ENCODE results near the gene NEDD4.

The NEDD4 gene

DNA sequence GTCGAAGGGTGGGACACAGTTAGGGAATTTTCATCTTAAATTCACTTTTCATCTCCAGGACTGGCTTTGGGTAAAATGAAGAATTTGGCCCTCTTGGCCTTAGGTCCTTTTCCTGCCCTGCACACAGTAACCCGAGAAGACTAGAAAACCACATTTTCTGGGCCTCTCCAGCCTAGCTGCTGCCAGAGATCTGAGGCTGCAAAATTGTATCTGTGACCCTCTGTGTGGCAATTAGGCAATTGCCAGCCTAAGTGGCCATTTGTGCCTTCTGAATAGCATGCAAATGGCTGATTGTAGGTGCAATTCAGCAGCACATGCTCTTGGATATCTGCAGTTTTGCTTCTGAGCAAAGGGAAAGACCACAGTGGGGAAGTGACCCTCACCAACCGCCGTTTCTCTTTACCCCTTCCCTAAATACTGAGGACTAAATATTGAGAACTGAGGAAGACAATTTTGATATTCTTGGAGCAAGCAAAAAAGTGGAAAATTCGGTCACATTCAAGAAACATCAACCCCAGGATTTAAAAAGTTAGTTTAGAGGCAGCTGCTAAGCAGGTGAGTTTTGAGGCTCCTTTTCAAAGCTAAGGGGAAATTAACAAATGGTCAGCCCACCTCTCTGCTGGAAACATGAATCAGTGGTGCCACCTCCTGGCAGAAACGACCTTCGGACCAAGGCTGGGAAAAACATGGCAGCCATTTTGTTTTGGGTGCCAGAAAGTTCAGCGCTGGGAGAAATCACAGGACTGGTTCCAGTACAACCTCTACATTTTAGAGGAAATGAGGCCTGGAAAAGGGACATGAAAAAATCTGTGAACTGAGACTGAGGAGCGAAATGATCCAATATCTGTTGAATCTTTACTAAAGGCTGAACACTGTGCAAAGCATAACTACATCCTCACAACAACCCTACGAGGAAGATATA is 193.9 kb downstream of the NEDD4 start (continued):
- TF ChIP-seq, protein P1, sequence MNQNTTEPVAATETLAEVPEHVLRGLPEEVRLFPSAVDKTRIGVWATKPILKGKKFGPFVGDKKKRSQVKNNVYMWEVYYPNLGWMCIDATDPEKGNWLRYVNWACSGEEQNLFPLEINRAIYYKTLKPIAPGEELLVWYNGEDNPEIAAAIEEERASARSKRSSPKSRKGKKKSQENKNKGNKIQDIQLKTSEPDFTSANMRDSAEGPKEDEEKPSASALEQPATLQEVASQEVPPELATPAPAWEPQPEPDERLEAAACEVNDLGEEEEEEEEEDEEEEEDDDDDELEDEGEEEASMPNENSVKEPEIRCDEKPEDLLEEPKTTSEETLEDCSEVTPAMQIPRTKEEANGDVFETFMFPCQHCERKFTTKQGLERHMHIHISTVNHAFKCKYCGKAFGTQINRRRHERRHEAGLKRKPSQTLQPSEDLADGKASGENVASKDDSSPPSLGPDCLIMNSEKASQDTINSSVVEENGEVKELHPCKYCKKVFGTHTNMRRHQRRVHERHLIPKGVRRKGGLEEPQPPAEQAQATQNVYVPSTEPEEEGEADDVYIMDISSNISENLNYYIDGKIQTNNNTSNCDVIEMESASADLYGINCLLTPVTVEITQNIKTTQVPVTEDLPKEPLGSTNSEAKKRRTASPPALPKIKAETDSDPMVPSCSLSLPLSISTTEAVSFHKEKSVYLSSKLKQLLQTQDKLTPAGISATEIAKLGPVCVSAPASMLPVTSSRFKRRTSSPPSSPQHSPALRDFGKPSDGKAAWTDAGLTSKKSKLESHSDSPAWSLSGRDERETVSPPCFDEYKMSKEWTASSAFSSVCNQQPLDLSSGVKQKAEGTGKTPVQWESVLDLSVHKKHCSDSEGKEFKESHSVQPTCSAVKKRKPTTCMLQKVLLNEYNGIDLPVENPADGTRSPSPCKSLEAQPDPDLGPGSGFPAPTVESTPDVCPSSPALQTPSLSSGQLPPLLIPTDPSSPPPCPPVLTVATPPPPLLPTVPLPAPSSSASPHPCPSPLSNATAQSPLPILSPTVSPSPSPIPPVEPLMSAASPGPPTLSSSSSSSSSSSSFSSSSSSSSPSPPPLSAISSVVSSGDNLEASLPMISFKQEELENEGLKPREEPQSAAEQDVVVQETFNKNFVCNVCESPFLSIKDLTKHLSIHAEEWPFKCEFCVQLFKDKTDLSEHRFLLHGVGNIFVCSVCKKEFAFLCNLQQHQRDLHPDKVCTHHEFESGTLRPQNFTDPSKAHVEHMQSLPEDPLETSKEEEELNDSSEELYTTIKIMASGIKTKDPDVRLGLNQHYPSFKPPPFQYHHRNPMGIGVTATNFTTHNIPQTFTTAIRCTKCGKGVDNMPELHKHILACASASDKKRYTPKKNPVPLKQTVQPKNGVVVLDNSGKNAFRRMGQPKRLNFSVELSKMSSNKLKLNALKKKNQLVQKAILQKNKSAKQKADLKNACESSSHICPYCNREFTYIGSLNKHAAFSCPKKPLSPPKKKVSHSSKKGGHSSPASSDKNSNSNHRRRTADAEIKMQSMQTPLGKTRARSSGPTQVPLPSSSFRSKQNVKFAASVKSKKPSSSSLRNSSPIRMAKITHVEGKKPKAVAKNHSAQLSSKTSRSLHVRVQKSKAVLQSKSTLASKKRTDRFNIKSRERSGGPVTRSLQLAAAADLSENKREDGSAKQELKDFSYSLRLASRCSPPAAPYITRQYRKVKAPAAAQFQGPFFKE (tag by site-specific recombination; IDR thresholded peaks at IDR 0.05; ENCODE audit: borderline replicate concordance): no peak
- TF ChIP-seq ZNF843 (tag by site-specific recombination; IDR thresholded peaks at IDR 0.05): no peak
- TF ChIP-seq ZNF175 (tag by site-specific recombination; IDR thresholded peaks at IDR 0.05): no peak
- TF ChIP-seq ZNF324 (tag by site-specific recombination; IDR thresholded peaks at IDR 0.05): no peak
- no peak for TF ChIP-seq GLI2 (tag by site-specific recombination; IDR thresholded peaks at IDR 0.05; ENCODE audit: borderline replicate concordance, low read depth)
- TF ChIP-seq, protein P2, sequence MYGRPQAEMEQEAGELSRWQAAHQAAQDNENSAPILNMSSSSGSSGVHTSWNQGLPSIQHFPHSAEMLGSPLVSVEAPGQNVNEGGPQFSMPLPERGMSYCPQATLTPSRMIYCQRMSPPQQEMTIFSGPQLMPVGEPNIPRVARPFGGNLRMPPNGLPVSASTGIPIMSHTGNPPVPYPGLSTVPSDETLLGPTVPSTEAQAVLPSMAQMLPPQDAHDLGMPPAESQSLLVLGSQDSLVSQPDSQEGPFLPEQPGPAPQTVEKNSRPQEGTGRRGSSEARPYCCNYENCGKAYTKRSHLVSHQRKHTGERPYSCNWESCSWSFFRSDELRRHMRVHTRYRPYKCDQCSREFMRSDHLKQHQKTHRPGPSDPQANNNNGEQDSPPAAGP (tag by site-specific recombination; IDR thresholded peaks at IDR 0.05): no peak
- TF ChIP-seq, protein P3, sequence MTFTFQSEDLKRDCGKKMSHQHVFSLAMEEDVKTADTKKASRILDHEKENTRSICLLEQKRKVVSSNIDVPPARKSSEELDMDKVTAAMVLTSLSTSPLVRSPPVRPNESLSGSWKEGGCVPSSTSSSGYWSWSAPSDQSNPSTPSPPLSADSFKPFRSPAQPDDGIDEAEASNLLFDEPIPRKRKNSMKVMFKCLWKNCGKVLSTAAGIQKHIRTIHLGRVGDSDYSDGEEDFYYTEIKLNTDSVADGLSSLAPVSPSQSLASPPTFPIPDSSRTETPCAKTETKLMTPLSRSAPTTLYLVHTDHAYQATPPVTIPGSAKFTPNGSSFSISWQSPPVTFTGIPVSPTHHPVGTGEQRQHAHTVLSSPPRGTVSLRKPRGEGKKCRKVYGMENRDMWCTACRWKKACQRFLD (tag by site-specific recombination; IDR thresholded peaks at IDR 0.05): no peak
- TF ChIP-seq, protein P4, sequence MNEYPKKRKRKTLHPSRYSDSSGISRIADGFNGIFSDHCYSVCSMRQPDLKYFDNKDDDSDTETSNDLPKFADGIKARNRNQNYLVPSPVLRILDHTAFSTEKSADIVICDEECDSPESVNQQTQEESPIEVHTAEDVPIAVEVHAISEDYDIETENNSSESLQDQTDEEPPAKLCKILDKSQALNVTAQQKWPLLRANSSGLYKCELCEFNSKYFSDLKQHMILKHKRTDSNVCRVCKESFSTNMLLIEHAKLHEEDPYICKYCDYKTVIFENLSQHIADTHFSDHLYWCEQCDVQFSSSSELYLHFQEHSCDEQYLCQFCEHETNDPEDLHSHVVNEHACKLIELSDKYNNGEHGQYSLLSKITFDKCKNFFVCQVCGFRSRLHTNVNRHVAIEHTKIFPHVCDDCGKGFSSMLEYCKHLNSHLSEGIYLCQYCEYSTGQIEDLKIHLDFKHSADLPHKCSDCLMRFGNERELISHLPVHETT (tag by site-specific recombination; IDR thresholded peaks at IDR 0.05): no peak
- 0 out of 2 replicates have a peak, but pooled peaks have one; percentile 48 for TF ChIP-seq ZNF10 (tag by site-specific recombination; IDR thresholded peaks at IDR 0.05)
- TF ChIP-seq ZNF155 (tag by site-specific recombination; IDR thresholded peaks at IDR 0.05): no peak
- no peak for TF ChIP-seq ZNF23 (tag by site-specific recombination; IDR thresholded peaks at IDR 0.05; ENCODE audit: borderline replicate concordance)
- no peak for TF ChIP-seq ZNF677 (tag by site-specific recombination; IDR thresholded peaks at IDR 0.05)

DNA sequence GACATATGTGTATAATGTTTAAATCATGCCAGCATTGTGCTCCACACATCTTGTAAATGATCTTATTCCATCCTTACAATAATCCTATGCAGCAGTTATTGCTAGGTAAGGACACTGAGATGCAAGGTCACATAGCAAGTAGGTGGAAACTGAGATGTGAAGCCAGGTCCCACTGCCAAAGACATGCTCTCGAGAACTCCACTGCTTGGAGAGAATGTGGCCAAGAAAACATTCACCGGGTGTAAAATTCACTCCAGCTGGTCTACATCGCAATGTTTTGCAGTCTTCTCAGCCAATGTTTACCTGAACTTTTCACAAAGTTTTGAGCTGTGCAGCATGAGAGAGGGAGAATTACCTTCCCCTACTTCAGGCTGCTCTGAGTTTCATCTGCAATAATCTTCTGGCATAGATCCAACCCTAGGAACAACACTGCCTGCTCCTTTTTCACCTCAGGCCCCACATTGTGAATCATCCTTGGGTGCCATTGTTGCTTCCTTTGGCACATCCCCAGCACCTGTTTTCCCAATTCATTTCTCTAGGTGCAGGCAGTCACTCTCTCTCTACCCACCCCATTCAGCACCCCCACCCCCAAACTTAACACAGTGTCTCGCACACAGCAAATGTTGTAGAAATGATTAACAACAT is 197.0 kb downstream of the NEDD4 start:
- Histone ChIP-seq H3K4me3 (ENCODE audit: low read depth, low read length) (no peak overlapping the region), H3K36me3 (ENCODE audit: control insufficient read depth in 2 of 2, insufficient read depth in 1 of 2, low read length in 2 of 2) (no peaks in the 10 kb centered on the region), H3K9me3 (ENCODE audit: control insufficient read depth, insufficient read depth, low read depth, low read length) (no peaks in the 10 kb centered on the region), H3K27ac (ENCODE audit: extremely low read depth, low read depth, low read length) (no peak overlapping the region), H3K4me1 (ENCODE audit: control insufficient read depth, insufficient read depth, low read length) (peaks cover 7% of the 10 kb centered on the region; the same call in 1 of the 2 replicates)
- ChIA-PET POLR2A (no interaction called here), CTCF (interaction anchor here (0.7 to 0.9 kb wide), 2 partner anchors 14 to 449 kb away, joined by 3 read pairs; no protein-coding TSS in a partner anchor)
- no peak for TF ChIP-seq ZNF121 (tag by site-specific recombination; IDR thresholded peaks at IDR 0.05)
- TF ChIP-seq ZNF266 (tag by site-specific recombination; IDR thresholded peaks at IDR 0.05; ENCODE audit: low read depth): no peak
- no peak for TF ChIP-seq ZNF175 (tag by site-specific recombination; IDR thresholded peaks at IDR 0.05)
- TF ChIP-seq SCRT2 (tag by site-specific recombination; IDR thresholded peaks at IDR 0.05): 0 out of 2 replicates have a peak, but pooled peaks have one; percentile 24
- TF ChIP-seq, protein P5, sequence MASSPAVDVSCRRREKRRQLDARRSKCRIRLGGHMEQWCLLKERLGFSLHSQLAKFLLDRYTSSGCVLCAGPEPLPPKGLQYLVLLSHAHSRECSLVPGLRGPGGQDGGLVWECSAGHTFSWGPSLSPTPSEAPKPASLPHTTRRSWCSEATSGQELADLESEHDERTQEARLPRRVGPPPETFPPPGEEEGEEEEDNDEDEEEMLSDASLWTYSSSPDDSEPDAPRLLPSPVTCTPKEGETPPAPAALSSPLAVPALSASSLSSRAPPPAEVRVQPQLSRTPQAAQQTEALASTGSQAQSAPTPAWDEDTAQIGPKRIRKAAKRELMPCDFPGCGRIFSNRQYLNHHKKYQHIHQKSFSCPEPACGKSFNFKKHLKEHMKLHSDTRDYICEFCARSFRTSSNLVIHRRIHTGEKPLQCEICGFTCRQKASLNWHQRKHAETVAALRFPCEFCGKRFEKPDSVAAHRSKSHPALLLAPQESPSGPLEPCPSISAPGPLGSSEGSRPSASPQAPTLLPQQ (tag by site-specific recombination; IDR thresholded peaks at IDR 0.05): 0 out of 2 replicates have a peak, but pooled peaks have one; percentile 16
